Fibroblast of villous mesenchyme (primary cell): ENCODE results near the gene NMRAL1. TPM values are rescaled to one million over a fixed set of nuclear protein-coding genes. Genes with fewer than 3 reads are reported as not detected.
A peak's percentile ranks its signal among the peaks of the same experiment; 100 is the strongest.

Source experiments
- DNase-seq: peaks from one replicate; pipeline ENCODE4 v3.0.0-alpha.2; 2010; ENCODE audit warnings: low read depth
- H3K4me3 ChIP-seq: 2 replicates; pipeline ENCODE4 v1.5.1; 2011; ENCODE audit warnings: low read depth, mild to moderate bottlenecking, low read length
- total RNA-seq: library from RNA; depleted of rRNA; stranded (reverse); fragments of >200 nt; gene quantifications from 2 replicates; pipeline ENCODE4 v1.2.3, GENCODE V29; 2012
- TF ChIP-seq, protein P1 (sequence below): IDR thresholded peaks from 2 replicates; pipeline ENCODE4 v1.5.1; 2012; ENCODE audit warnings: low read depth, mild to moderate bottlenecking, low read length; ENCODE audit not compliant: insufficient read depth

The NMRAL1 gene
- total RNA-seq, 1 donor, result 54.4 TPM

DNA sequence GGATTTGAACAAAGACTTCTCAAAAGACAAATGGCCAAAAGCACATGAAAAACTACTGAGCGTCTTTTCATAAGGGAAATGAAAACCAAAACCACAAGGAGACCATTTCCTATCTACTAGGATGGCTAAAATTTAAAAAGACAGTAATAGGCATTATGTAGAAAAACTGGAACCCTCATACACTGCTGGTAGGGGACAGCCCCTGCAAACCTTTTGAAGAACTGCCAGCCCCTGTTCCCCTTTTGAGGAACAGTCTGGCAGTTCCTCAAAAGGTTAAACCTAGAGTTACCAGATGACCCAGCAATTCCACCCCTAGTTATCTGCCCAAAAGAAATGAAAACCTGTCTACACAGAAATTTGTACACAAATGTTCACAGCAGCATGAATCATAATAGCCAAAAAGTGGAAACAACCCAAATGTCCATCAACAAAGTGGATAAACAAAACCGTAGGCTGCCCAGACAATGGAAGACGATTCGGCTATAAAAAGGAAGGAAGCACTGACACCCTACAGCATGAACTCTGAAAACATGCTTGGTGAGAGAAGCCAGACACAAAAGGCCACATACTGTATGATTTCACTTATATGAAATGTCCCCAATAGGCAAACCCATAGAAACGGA lies 41.3 kb upstream of the NMRAL1 start:
- no peak for DNase-seq
- TF ChIP-seq, protein P1, sequence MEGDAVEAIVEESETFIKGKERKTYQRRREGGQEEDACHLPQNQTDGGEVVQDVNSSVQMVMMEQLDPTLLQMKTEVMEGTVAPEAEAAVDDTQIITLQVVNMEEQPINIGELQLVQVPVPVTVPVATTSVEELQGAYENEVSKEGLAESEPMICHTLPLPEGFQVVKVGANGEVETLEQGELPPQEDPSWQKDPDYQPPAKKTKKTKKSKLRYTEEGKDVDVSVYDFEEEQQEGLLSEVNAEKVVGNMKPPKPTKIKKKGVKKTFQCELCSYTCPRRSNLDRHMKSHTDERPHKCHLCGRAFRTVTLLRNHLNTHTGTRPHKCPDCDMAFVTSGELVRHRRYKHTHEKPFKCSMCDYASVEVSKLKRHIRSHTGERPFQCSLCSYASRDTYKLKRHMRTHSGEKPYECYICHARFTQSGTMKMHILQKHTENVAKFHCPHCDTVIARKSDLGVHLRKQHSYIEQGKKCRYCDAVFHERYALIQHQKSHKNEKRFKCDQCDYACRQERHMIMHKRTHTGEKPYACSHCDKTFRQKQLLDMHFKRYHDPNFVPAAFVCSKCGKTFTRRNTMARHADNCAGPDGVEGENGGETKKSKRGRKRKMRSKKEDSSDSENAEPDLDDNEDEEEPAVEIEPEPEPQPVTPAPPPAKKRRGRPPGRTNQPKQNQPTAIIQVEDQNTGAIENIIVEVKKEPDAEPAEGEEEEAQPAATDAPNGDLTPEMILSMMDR, result no peak
- no peak overlapping the region for H3K4me3 ChIP-seq

DNA sequence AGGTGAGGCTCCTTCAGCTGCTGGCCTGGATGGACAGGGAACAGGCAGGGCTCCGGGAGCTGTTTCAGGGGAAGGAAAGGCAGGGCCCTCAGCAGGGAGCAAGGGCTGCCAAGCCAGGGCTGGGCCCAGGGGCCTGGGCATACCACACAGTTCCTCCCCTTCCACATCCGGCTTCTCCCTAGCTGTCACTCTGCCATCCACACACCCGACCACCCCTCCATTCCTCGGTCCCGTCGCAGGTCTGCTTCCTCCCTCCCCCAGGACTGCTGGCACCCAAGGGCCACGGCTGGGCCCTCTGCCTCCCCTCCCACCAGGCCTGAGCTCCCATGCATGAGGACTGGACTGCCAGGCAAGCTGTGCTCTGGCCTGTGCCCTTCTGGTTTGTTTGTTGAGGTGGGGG lies 40.2 kb upstream of the NMRAL1 start:
- DNase-seq, result no peak
- TF ChIP-seq, protein P1, result no peak
- H3K4me3 ChIP-seq, result no peak overlapping the region

DNA sequence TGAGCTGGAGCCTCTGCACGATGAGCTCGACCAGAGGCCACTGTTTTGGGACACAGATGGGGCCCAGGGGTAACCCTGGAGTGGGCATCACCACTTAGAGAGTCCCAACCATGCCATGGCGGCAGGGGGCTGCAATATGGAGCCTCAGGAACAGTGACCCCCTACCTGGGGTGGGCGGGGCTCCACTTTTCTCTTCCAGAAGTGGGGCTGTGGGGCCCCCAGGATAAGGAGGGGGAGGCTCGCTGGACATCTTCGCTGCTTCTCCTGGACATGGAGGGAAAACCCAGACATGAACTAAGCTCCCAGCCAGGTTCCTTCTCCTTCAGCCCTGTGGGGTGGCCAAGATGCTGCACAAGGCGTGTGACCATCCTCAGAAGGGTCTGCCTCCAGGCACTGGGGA lies 39.5 kb upstream of the NMRAL1 start:
- no peak for DNase-seq
- no peak overlapping the region for H3K4me3 ChIP-seq
- TF ChIP-seq, protein P1, result no peak

GRCh38 chr16:4513086-4513860 lies 38.8 kb upstream of the NMRAL1 start:
- DNase-seq, result no peak
- TF ChIP-seq, protein P1, result no peak
- H3K4me3 ChIP-seq, result no peak overlapping the region

DNA sequence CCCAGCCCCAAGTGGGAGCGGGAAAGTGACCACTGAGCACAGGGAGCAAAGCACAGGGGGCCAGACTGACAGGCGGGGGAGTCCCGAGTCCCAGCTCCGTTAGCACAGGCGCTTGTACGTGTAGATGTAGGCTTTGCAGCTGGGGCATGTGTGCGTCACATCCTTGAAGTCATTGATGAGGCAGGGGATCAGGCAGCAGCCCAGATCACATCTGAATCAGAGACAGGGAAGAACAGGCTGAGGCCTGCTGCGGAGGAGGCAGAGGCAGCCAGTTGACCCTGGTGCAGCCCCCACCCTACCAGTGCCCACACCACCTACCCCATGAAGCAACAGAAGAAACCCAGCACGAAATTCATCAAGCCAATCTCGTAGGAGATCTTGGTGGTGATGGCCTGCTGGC lies 38.0 kb upstream of the NMRAL1 start:
- DNase-seq, result no peak
- TF ChIP-seq, protein P1, result no peak
- no peak overlapping the region for H3K4me3 ChIP-seq

GRCh38 chr16:4511441-4512082 lies 37.1 kb upstream of the NMRAL1 start:
- no peak overlapping the region for H3K4me3 ChIP-seq
- no peak for DNase-seq
- TF ChIP-seq, protein P1, result peak; percentile 67
